Chondrocyte (in vitro differentiated cells): ENCODE results near the gene ALG1. TPM values are rescaled to one million over a fixed set of nuclear protein-coding genes. Genes with fewer than 3 reads are reported as not detected.
A peak's percentile ranks its signal among the peaks of the same experiment; 100 is the strongest.

Source experiments
- DNase-seq: peaks from one replicate; pipeline ENCODE4 v3.0.0; 2021; ENCODE audit warnings: mixed read lengths, low spot score
- H3K27ac Mint-ChIP-seq: one replicate; pipeline ENCODE4 v1.8.0; 2021; ENCODE audit warnings: mild to moderate bottlenecking, moderate library complexity, mixed read lengths; ENCODE audit not compliant: unreplicated experiment
- H3K27me3 Mint-ChIP-seq: 2 replicates; pipeline ENCODE4 v1.8.0; 2021; ENCODE audit warnings: low read depth, mixed read lengths
- H3K36me3 Mint-ChIP-seq: 2 replicates; pipeline ENCODE4 v1.8.0; 2021; ENCODE audit warnings: low read depth, mixed read lengths
- H3K4me1 Mint-ChIP-seq: 2 replicates; pipeline ENCODE4 v1.8.0; 2021; ENCODE audit warnings: low read depth, mild to moderate bottlenecking, mixed read lengths
- H3K4me3 Mint-ChIP-seq: one replicate; pipeline ENCODE4 v1.8.0; 2021; ENCODE audit warnings: mild to moderate bottlenecking, moderate library complexity, mixed read lengths; ENCODE audit not compliant: unreplicated experiment
- H3K9me3 Mint-ChIP-seq: 2 replicates; pipeline ENCODE4 v1.8.0; 2021; ENCODE audit warnings: low read depth, mixed read lengths
- CTCF ChIP-seq: fragments of 200-600 bp; sonication (generic); IDR thresholded peaks from 2 replicates; pipeline ENCODE4 v1.5.0; 2021; ENCODE audit warnings: antibody characterized with exemption, mild to moderate bottlenecking, moderate library complexity
- total RNA-seq: library from RNA; stranded (reverse); gene quantifications from 3 replicates; pipeline ENCODE4 v1.2.1, GENCODE V29; 2021

The ALG1 gene
- total RNA-seq, 1 donor from 2014 or later = 32.2 TPM

- Mint-ChIP-seq H3K36me3 (no peaks in the 10 kb centered on the region), H3K27me3 (peaks cover 36% of the 10 kb centered on the region), H3K27ac (no peak overlapping the region), H3K4me3 (no peak overlapping the region), H3K4me1 (no peaks in the 10 kb centered on the region), H3K9me3 (no peaks in the 10 kb centered on the region)
- TF ChIP-seq CTCF = no peak
- no peak for DNase-seq
These were observed 6.3 kb upstream of the ALG1 start for GRCh38 chr16:5065326-5065725.

GRCh38 chr16:5065813-5066212 lies 5.8 kb upstream of the ALG1 start, which contains the start of gene C16orf89:
C16orf89 (minus strand) TSS chr16:5065956; CDS start chr16:5065908, 48 bp downstream.
- H3K9me3 Mint-ChIP-seq = no peaks in the 10 kb centered on the region
- DNase-seq = peak; percentile 87
- H3K4me3 Mint-ChIP-seq = no peak within 1 kb of the TSS
- H3K27me3 Mint-ChIP-seq = peaks cover 36% of the 10 kb centered on the region
- TF ChIP-seq CTCF = no peak
- no peaks in the 10 kb centered on the region for H3K4me1 Mint-ChIP-seq
- no peak within 1 kb of the TSS for H3K27ac Mint-ChIP-seq
- no peaks in the 10 kb centered on the region for H3K36me3 Mint-ChIP-seq

GRCh38 chr16:5066511-5066910 lies 5.1 kb upstream of the ALG1 start:
- peaks cover 4% of the 10 kb centered on the region for H3K4me1 Mint-ChIP-seq

GRCh38 chr16:5069048-5069447 lies 2.6 kb upstream of the ALG1 start:
- no peak overlapping the region for H3K27ac Mint-ChIP-seq
- H3K9me3 Mint-ChIP-seq = no peaks in the 10 kb centered on the region
- H3K4me3 Mint-ChIP-seq = no peak overlapping the region
- H3K36me3 Mint-ChIP-seq = no peaks in the 10 kb centered on the region
- TF ChIP-seq CTCF = no peak
- DNase-seq = peak; percentile 37
- H3K27me3 Mint-ChIP-seq = peaks cover 18% of the 10 kb centered on the region
- H3K4me1 Mint-ChIP-seq = peaks cover 22% of the 10 kb centered on the region

More at GRCh38 chr16:5066511-5066910, 5.1 kb upstream of the ALG1 start:
- Mint-ChIP-seq H3K27me3 (peaks cover 35% of the 10 kb centered on the region), H3K36me3 (no peaks in the 10 kb centered on the region), H3K27ac (no peak overlapping the region), H3K4me3 (no peak overlapping the region), H3K9me3 (no peaks in the 10 kb centered on the region)
- TF ChIP-seq CTCF = no peak
- peak; percentile 12 for DNase-seq

- Mint-ChIP-seq H3K9me3 (no peaks in the 10 kb centered on the region), H3K4me1 (peaks cover 22% of the 10 kb centered on the region), H3K27me3 (peaks cover 15% of the 10 kb centered on the region), H3K4me3 (no peak overlapping the region), H3K27ac (no peak overlapping the region), H3K36me3 (peaks cover 2% of the 10 kb centered on the region)
- peak; percentile 50 for DNase-seq
- no peak for TF ChIP-seq CTCF
These were observed 1.8 kb upstream of the ALG1 start for GRCh38 chr16:5069854-5070253.
